Measurements from ENCODE around the gene DLG2.
"Not testable (repeated sequence)": the region's sequence is repeated elsewhere in the genome, so short reads cannot be mapped to it uniquely, and the experiment has no call there.

Gene DLG2

GRCh38 chr11:85634747-85635146 is 7.6 kb upstream of the DLG2 start:
- no peak for DNase-seq

- DNase-seq: no peak
These were observed 1.7 kb upstream of the DLG2 start for GRCh38 chr11:85628771-85629341.

GRCh38 chr11:85627998-85628770 is 1.0 kb upstream of the DLG2 start, which contains the start of gene TMEM126B:
TMEM126B (plus strand) TSS chr11:85628593; CDS start chr11:85628608, 15 bp downstream.
- peak; percentile 77 to 93 (median 86) for DNase-seq

- no peak for DNase-seq
These were observed 648 bp downstream of the DLG2 start for GRCh38 chr11:85626496-85626895.

- no peak for DNase-seq
These were observed 6.9 kb downstream of the DLG2 start for GRCh38 chr11:85620256-85620655.

- no peak for DNase-seq
These were observed 7.6 kb downstream of the DLG2 start for GRCh38 chr11:85619499-85619898.

- not testable (repeated sequence) for DNase-seq
These were observed 15.5 kb downstream of the DLG2 start for GRCh38 chr11:85611643-85612042.

- DNase-seq: not testable (repeated sequence)
These were observed 17.9 kb downstream of the DLG2 start for GRCh38 chr11:85609286-85609685.

GRCh38 chr11:85608621-85609020 is 18.5 kb downstream of the DLG2 start:
- not testable (repeated sequence) for DNase-seq

GRCh38 chr11:85606237-85606636 is 20.9 kb downstream of the DLG2 start:
- DNase-seq: not testable (repeated sequence)

- DNase-seq: no peak
These were observed 23.9 kb downstream of the DLG2 start for GRCh38 chr11:85603220-85603619.

GRCh38 chr11:85602526-85603213 is 24.5 kb downstream of the DLG2 start:
- DNase-seq: no peak

GRCh38 chr11:85599083-85599482 is 28.1 kb downstream of the DLG2 start:
- DNase-seq: no peak

- no peak for DNase-seq
These were observed 30.3 kb downstream of the DLG2 start for GRCh38 chr11:85596886-85597285.

GRCh38 chr11:85595285-85595884 is 31.8 kb downstream of the DLG2 start:
- no peak for DNase-seq

- DNase-seq: no peak
These were observed 36.2 kb downstream of the DLG2 start for GRCh38 chr11:85590848-85591483.

GRCh38 chr11:85589373-85589772 is 37.8 kb downstream of the DLG2 start:
- DNase-seq: no peak

GRCh38 chr11:85582111-85582510 is 45.0 kb downstream of the DLG2 start:
- DNase-seq: no peak

GRCh38 chr11:85575388-85575787 is 51.8 kb downstream of the DLG2 start:
- DNase-seq: no peak

- no peak for DNase-seq
These were observed 55.1 kb downstream of the DLG2 start for GRCh38 chr11:85572056-85572455.

GRCh38 chr11:85569525-85569924 is 57.6 kb downstream of the DLG2 start:
- DNase-seq: no peak

GRCh38 chr11:85558411-85558810 is 68.7 kb downstream of the DLG2 start:
- DNase-seq: no peak

GRCh38 chr11:85551881-85552280 is 75.3 kb downstream of the DLG2 start:
- no peak for DNase-seq
